ENCODE results near the gene IRF5.

IRF5 gene

GRCh38 chr7:128959296-128959695 is 21.6 kb downstream of the IRF5 start:
- Histone ChIP-seq H3K9me3 (ENCODE audit: insufficient read depth, low read length) (no peaks in the 10 kb centered on the region), H3K4me3 (ENCODE audit: insufficient read length, low read depth) (no peak overlapping the region), H3K27me3 (ENCODE audit: insufficient read depth, insufficient read length) (no peaks in the 10 kb centered on the region), H3K36me3 (ENCODE audit: insufficient read depth, insufficient read length, low read length) (peaks cover 55% of the 10 kb centered on the region), H3K9ac (ENCODE audit: insufficient read length, low read depth) (no peak overlapping the region), H3K4me1 (ENCODE audit: insufficient read depth, insufficient read length) (peaks cover 2% of the 10 kb centered on the region)
- no peak for DNase-seq (ENCODE audit: low read depth, low spot score)
- TF ChIP-seq YY1 (IDR thresholded peaks at IDR 0.05; ENCODE audit: insufficient read depth, insufficient read length) (no peak), ZNF274 (IDR thresholded peaks at IDR 0.05; ENCODE audit: low read depth, low read length) (no peak), SUZ12 (IDR thresholded peaks at IDR 0.05; ENCODE audit: extremely low read depth, insufficient read depth, insufficient read length) (no peak)

GRCh38 chr7:128961030-128961659 is 23.4 kb downstream of the IRF5 start:
- Histone ChIP-seq H3K4me1 (ENCODE audit: insufficient read depth, insufficient read length) (no peaks in the 10 kb centered on the region), H3K36me3 (ENCODE audit: insufficient read depth, insufficient read length, low read length) (peaks cover 46% of the 10 kb centered on the region), H3K9ac (ENCODE audit: insufficient read length, low read depth) (no peak overlapping the region), H3K4me3 (ENCODE audit: insufficient read length, low read depth) (no peak overlapping the region), H3K9me3 (ENCODE audit: insufficient read depth, low read length) (no peaks in the 10 kb centered on the region), H3K27me3 (ENCODE audit: insufficient read depth, insufficient read length) (no peaks in the 10 kb centered on the region)
- DNase-seq (ENCODE audit: low read depth, low spot score): no peak
- TF ChIP-seq ZNF274 (IDR thresholded peaks at IDR 0.05; ENCODE audit: low read depth, low read length) (no peak), SUZ12 (IDR thresholded peaks at IDR 0.05; ENCODE audit: extremely low read depth, insufficient read depth, insufficient read length) (no peak), YY1 (IDR thresholded peaks at IDR 0.05; ENCODE audit: insufficient read depth, insufficient read length) (no peak)

GRCh38 chr7:128962899-128963298 is 25.2 kb downstream of the IRF5 start:
- no peak overlapping the region for H3K4me3 ChIP-seq (ENCODE audit: insufficient read length, low read depth)
- no peak for DNase-seq (ENCODE audit: low read depth, low spot score)
- TF ChIP-seq YY1 (IDR thresholded peaks at IDR 0.05; ENCODE audit: insufficient read depth, insufficient read length): no peak
- no peak for TF ChIP-seq ZNF274 (IDR thresholded peaks at IDR 0.05; ENCODE audit: low read depth, low read length)
- no peak for TF ChIP-seq SUZ12 (IDR thresholded peaks at IDR 0.05; ENCODE audit: extremely low read depth, insufficient read depth, insufficient read length)

GRCh38 chr7:128963327-128963757 is 25.6 kb downstream of the IRF5 start:
- no peak for DNase-seq (ENCODE audit: low read depth, low spot score)
- TF ChIP-seq YY1 (IDR thresholded peaks at IDR 0.05; ENCODE audit: insufficient read depth, insufficient read length): no peak
- TF ChIP-seq ZNF274 (IDR thresholded peaks at IDR 0.05; ENCODE audit: low read depth, low read length): no peak
- TF ChIP-seq SUZ12 (IDR thresholded peaks at IDR 0.05; ENCODE audit: extremely low read depth, insufficient read depth, insufficient read length): no peak

More at GRCh38 chr7:128962899-128963298, 25.2 kb downstream of the IRF5 start:
- H3K9ac ChIP-seq (ENCODE audit: insufficient read length, low read depth): no peak overlapping the region
- H3K36me3 ChIP-seq (ENCODE audit: insufficient read depth, insufficient read length, low read length): peaks cover 45% of the 10 kb centered on the region
- no peaks in the 10 kb centered on the region for H3K27me3 ChIP-seq (ENCODE audit: insufficient read depth, insufficient read length)
- H3K4me1 ChIP-seq (ENCODE audit: insufficient read depth, insufficient read length): no peaks in the 10 kb centered on the region
- no peaks in the 10 kb centered on the region for H3K9me3 ChIP-seq (ENCODE audit: insufficient read depth, low read length)

GRCh38 chr7:128968624-128969023 is 30.9 kb downstream of the IRF5 start:
- Histone ChIP-seq H3K9ac (ENCODE audit: insufficient read length, low read depth) (no peak overlapping the region), H3K27me3 (ENCODE audit: insufficient read depth, insufficient read length) (no peaks in the 10 kb centered on the region), H3K4me1 (ENCODE audit: insufficient read depth, insufficient read length) (no peaks in the 10 kb centered on the region), H3K36me3 (ENCODE audit: insufficient read depth, insufficient read length, low read length) (peaks cover 65% of the 10 kb centered on the region), H3K9me3 (ENCODE audit: insufficient read depth, low read length) (no peaks in the 10 kb centered on the region), H3K4me3 (ENCODE audit: insufficient read length, low read depth) (no peak overlapping the region)
- no peak for DNase-seq (ENCODE audit: low read depth, low spot score)
- TF ChIP-seq SUZ12 (IDR thresholded peaks at IDR 0.05; ENCODE audit: extremely low read depth, insufficient read depth, insufficient read length): no peak
- no peak for TF ChIP-seq YY1 (IDR thresholded peaks at IDR 0.05; ENCODE audit: insufficient read depth, insufficient read length)
- no peak for TF ChIP-seq ZNF274 (IDR thresholded peaks at IDR 0.05; ENCODE audit: low read depth, low read length)

More at GRCh38 chr7:128963327-128963757, 25.6 kb downstream of the IRF5 start:
- Histone ChIP-seq H3K9ac (ENCODE audit: insufficient read length, low read depth) (no peak overlapping the region), H3K4me3 (ENCODE audit: insufficient read length, low read depth) (no peak overlapping the region), H3K27me3 (ENCODE audit: insufficient read depth, insufficient read length) (no peaks in the 10 kb centered on the region), H3K9me3 (ENCODE audit: insufficient read depth, low read length) (no peaks in the 10 kb centered on the region), H3K36me3 (ENCODE audit: insufficient read depth, insufficient read length, low read length) (peaks cover 44% of the 10 kb centered on the region), H3K4me1 (ENCODE audit: insufficient read depth, insufficient read length) (no peaks in the 10 kb centered on the region)

DNA sequence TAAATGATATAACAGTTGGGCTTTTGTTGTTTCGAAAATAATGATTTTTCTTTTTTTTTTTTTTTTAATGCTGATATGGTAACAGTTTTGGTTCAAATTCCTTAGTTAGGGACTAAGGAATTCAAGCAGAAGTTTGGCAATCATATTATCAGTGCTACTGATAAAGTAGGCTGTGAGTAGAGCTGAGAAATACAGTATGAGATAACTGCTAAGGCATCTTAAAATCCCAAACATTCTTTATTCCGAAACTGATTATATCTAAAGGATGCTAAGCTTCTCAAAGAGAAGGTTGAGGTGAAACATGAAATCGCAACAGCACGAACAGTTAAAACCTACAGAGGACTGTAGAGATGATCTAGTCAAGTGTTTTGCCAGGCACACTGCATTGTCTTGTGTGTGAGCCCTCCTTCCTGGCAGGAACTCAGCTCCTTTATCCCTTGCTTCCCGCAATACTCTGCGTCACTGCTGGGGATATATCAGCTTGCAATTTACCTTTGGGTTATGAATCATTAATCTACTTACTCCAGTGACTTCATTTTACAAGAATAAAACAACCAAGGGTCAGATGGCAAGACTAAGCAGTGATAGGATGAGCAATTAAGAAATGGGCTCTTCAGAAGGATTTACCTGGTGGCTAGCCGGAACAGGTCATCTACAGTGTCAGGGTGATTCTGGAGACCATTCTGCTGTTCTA is 36.7 kb downstream of the IRF5 start:
- H3K36me3 ChIP-seq (ENCODE audit: insufficient read depth, insufficient read length, low read length): peaks cover 76% of the 10 kb centered on the region
- no peak for DNase-seq (ENCODE audit: low read depth, low spot score)

GRCh38 chr7:128982105-128982504 is 44.4 kb downstream of the IRF5 start:
- Histone ChIP-seq H3K9me3 (ENCODE audit: insufficient read depth, low read length) (no peaks in the 10 kb centered on the region), H3K9ac (ENCODE audit: insufficient read length, low read depth) (no peak overlapping the region), H3K4me1 (ENCODE audit: insufficient read depth, insufficient read length) (no peaks in the 10 kb centered on the region), H3K4me3 (ENCODE audit: insufficient read length, low read depth) (no peak overlapping the region), H3K36me3 (ENCODE audit: insufficient read depth, insufficient read length, low read length) (peaks cover 85% of the 10 kb centered on the region), H3K27me3 (ENCODE audit: insufficient read depth, insufficient read length) (no peaks in the 10 kb centered on the region)
- TF ChIP-seq SUZ12 (IDR thresholded peaks at IDR 0.05; ENCODE audit: extremely low read depth, insufficient read depth, insufficient read length) (no peak), YY1 (IDR thresholded peaks at IDR 0.05; ENCODE audit: insufficient read depth, insufficient read length) (no peak), ZNF274 (IDR thresholded peaks at IDR 0.05; ENCODE audit: low read depth, low read length) (no peak)
- DNase-seq (ENCODE audit: low read depth, low spot score): no peak

More for the DNA sequence above, 36.7 kb downstream of the IRF5 start:
- H3K4me1 ChIP-seq (ENCODE audit: insufficient read depth, insufficient read length): no peaks in the 10 kb centered on the region
- no peaks in the 10 kb centered on the region for H3K27me3 ChIP-seq (ENCODE audit: insufficient read depth, insufficient read length)
- H3K9ac ChIP-seq (ENCODE audit: insufficient read length, low read depth): no peak overlapping the region
- H3K9me3 ChIP-seq (ENCODE audit: insufficient read depth, low read length): no peaks in the 10 kb centered on the region
- no peak overlapping the region for H3K4me3 ChIP-seq (ENCODE audit: insufficient read length, low read depth)
- TF ChIP-seq ZNF274 (IDR thresholded peaks at IDR 0.05; ENCODE audit: low read depth, low read length): no peak
- TF ChIP-seq SUZ12 (IDR thresholded peaks at IDR 0.05; ENCODE audit: extremely low read depth, insufficient read depth, insufficient read length): no peak
- TF ChIP-seq YY1 (IDR thresholded peaks at IDR 0.05; ENCODE audit: insufficient read depth, insufficient read length): no peak

All from NT2/D1 (cell line).